ENCODE measurements around the gene ANXA10. TPM values are rescaled to one million over a fixed set of nuclear protein-coding genes. Genes with fewer than 3 reads are reported as not detected.
"Not testable (repeated sequence)": the region's sequence is repeated elsewhere in the genome, so short reads cannot be mapped to it uniquely, and the experiment has no call there.

ANXA10 gene
- polyA plus RNA-seq, 1 donor = 0.10 TPM

DNA sequence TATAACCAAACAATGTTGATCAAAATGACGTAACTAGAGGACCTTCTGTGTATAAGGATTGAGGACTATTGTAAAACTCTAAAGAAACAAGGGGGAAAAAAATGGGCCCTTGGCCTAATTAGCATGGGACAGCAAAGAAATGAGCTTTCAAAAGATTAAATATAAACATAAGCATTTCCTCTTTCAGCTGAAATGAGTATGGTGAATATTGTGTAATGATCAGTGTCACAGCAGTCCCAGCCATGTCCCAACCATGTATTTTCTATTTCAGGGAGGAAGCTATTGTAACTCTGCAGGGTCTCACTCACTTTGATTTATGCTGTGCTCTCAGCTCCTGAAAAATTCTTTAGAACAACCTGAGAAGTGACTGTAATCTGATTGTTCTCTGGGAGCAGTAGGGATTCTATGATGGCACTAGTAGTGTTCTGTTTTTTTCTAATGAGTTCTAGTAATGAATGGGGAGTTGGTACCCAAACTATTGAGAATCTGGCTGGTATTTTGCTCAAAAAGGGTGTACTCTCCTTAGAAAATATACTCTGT, 25.8 kb downstream of the ANXA10 start:
- no peak for DNase-seq

- DNase-seq = no peak
These were observed 26.8 kb downstream of the ANXA10 start for GRCh38 chr4:168119100-168119499.

DNA sequence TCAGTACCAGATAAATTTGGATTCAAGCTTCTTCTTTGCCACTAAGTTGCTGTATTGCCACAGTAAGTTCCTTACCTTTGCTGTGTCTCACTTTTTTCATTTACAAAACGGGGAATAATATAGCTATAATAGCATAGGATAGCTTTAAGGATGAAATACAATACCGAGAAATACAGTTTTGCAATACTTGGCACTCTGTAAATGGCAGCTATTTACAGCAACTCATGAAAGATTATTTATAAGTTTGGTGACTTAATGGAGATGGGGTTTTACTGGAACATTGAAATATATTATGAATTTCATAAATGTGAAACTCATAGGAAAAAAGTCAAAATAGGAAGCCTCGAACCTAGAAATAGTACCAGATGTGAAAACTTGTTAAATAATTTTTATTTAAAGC, 27.6 kb downstream of the ANXA10 start:
- no peak for DNase-seq

DNA sequence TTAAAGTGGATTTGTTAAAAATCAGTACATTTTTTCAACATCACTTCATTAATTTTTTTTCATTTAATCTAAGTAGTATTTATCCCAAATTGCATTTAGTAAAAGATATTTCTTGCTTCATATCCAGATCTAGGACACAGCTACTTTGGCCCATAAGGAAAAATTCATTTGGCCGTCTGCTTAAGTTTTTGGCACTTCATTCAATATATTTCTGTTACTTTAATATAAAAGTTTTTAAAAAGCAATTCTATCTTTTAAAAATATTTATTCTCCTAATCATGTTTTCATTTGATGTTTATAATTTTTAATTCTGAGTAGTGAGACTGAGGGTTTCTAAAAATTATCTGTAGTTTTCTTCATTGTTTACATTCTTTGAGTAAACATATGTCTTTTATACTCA, 28.5 kb downstream of the ANXA10 start:
- DNase-seq = no peak

GRCh38 chr4:168124008-168124641, 31.8 kb downstream of the ANXA10 start:
- DNase-seq = no peak

- no peak for DNase-seq
These were observed 34.6 kb downstream of the ANXA10 start for GRCh38 chr4:168126952-168127351.

DNA sequence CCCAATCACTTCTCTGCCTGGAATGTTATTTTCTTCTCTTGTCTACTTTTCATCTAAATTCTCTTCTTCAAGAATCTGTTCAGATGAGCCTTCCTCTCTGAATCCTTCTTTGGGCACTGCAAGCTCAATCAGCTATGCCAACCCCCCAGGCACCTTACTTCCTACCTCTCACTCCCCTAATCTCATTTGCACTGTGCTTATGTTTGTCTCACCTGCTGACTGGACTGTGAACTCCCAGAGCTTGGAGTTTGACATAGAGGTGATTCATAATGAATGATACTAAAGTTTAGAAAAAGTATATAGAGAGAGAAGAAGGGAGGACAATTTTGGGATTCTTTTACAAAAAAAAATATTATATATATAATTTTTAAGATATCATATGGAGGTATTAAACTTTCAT, 36.3 kb downstream of the ANXA10 start:
- DNase-seq = no peak

DNA sequence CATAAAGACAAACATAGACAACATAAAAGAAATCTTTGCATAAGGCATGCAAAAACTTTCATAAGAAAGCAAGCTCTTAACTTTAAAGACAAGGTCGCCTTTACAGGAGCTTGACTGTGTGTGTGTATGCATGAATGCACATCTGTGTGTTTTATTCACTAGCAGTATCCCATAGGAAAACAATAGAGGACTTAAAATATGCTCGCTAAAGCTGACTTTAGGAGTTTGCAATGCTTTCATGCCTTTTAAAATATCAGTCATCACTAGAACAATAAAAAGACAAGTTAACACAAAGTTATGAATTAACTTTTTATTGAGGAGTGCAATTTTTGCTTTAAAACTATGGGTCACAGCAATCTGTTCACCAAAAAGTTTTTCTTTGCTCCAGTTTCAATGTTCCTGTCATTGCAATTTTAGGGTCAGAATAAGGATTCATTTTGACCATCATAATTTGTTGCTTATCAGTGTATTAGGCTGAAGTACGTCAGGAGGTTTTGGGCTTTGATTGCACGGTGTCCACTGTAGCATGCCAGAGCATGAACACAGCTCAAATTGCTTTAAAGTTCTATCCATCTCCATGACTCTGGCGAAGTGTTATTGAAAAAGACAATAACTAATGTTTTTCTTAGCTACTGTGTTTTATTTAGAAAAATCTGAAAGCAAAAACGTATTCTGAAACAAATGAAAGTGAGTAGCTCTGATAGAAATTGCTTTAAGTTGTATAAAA, 36.9 kb downstream of the ANXA10 start:
- no peak for DNase-seq

GRCh38 chr4:168129802-168130201, 37.5 kb downstream of the ANXA10 start:
- DNase-seq = no peak

DNA sequence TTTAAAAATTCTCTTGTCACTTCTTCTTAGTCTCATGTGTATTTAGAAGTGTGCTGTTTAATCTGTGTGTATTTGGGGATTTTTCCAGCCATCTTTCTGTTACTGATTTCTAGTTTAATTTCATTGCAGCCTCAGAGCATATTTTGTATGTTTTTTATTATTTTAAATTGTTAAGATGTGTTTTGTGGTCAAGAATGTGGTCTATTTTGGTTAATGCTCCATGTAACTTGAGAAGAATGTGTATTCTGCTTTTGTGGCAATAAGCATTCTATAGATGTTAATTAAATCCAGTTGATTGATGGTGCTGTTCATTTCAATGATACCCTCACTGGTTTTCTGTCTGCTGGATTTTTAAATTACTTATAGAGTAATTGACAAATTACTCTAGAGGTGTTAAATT, 38.9 kb downstream of the ANXA10 start:
- DNase-seq = no peak

GRCh38 chr4:168134651-168135050, 42.3 kb downstream of the ANXA10 start:
- DNase-seq = no peak

DNA sequence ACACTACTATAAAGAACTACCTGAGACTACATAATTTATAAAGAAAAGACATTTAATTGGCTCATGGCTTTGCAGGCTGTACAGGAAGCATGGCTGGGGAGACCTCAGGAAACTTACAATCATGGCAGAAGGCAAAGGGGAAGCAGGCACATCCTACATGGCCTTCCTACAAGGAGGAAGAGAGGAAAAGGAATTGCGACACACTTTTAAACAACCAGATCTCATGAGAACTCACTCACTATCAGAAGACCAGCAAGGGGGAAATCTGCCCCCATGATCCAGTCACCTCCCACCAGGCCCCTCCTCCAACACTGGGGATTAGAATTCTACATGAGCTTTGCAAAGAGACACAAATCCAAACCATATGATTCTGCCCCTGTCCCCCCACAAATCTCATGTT, 43.5 kb downstream of the ANXA10 start:
- DNase-seq = not testable (repeated sequence)

DNA sequence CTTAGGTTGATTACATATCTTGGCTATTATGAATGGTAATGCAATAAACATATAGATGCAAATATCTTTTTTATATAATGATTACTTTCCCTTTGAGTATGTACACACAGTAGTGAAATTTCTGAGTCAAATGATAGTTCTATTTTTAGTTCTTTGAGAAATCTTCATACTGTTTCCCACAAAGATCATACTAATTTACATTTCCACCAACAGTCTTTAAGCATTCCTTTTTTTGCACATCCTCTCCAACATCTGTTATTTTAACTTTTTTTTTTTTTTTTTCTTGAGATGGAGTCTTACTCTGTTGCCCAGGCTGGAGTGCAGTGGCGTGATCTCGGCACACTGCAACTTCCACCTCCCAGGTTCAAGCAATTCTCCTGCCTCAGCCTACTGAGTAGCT, 45.4 kb downstream of the ANXA10 start:
- DNase-seq = not testable (repeated sequence)

DNA sequence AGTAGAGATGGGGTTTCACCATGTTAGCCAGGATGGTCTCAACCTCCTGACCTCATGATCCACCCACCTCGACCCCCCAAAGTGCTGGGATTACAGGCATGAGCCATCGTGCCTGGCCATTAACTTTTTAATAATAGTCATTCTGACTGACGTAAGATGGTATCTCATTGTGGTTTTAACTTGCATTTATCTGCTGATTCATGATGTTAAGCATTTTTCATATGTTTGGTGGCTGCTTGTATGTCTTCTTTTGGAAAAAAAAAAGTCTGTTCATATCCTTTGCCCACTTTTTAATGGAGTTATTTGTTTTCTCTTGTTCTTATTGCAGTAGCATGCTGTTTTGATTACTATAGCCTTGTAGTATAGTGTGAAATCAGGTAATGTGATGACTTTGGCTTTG, 45.8 kb downstream of the ANXA10 start:
- no peak for DNase-seq

DNA sequence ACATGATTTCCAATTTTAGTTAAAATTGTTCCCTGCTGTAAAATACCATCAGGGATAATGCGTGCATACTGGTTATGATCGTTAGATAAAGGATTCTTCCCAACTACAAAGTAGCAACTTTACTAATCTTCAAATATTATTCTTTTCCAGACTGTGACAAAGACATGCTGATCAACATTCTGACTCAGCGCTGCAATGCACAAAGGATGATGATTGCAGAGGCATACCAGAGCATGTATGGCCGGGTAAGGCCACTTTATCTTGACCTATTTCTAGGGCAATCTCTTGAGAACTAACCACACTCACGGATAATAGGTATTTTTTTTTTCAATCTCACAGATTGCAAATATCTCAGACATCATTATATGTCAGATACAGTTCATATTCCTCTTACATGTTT, 47.0 kb downstream of the ANXA10 start:
- DNase-seq = no peak

- no peak for DNase-seq
These were observed 49.4 kb downstream of the ANXA10 start for GRCh38 chr4:168141733-168142132.

DNA sequence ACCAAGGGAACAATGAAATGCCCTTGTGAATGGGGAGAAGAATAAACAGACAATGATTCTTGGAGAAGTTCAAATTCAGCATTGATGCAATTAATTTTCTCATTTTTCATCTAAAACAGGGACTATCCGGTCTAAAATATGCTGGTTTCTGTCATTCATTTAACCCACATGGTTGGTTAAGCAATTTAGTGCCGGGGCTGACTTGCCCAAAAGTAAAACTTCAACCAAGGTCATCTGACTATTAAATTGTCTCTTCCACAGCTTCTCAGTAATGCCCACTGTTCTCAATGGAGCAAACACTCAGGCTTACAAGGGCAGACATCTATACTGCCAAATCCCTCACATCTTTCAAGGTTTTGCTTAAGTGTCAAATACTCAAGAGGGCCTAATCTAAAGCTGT, 51.3 kb downstream of the ANXA10 start:
- DNase-seq = no peak

DNA sequence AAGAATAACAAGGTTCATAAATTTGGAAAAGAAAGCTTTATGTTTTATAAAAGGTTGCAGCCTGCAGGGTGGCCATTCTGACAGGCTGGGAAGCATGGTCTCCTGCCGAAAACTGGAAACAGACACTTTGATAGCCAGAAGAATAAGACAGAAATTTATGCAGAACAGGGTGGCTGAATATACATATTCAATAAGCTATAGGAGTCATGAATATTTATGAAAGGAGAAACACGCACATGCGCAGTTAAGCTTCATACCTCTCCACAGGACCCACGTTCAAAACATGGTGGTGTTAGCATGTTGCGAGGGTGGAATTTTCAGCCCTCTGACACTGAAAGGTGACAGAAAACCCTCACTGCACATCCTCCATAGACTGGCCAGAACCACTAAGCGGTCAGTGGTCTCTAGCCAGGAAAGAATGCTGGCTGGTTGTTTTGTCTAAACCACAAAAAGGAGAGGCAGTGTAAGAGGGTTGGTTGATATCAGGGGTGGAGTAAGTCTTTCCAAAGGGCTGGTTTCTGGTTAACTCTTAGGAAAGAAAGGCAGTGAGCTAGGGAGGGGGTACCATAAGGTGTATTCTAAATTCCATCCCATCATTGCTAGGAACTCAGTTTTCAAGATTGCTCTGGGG, 58.2 kb downstream of the ANXA10 start:
- DNase-seq = no peak

GRCh38 chr4:168151327-168151726, 59.0 kb downstream of the ANXA10 start:
- DNase-seq = no peak

- no peak for DNase-seq
These were observed 60.6 kb downstream of the ANXA10 start for GRCh38 chr4:168152837-168153500.

DNA sequence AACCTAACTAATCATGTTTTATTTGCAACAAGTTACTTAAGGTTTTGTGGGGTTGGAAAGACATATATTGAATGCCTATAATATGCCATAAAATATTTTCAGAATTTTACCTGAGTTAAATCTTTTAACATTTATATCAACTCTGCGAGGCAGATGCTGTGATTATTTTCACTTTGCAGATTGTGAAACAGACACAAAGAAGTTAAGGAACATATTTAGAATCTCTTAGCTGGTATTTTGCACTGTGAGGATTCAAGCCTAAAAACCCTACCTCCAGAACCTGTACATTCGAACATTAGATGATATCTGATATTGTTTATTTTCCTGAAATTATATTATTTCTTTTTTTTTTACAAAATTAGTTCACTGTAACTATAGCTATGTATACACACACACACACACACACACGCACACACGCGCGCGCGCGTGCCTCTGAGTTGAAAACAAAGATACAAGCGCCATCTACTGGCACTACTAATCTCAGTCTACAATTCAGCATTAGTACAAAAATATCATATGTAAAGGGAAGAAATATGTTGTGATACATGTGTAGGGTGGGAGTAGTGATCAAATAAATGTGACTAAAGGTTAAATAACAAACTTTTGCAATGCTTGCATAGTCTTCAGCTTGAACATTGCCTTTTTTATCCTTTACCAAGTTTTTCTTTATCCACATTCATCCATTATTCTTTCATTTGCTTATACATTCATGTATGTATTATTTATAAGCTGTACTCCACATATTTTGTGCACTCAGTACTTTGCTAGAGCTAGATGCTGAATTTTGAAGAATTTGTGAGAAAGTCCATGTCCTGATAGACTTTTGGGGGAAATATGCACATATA, 61.5 kb downstream of the ANXA10 start:
- peak; percentile 74 for DNase-seq

Measured in left kidney (tissue), 2 donors.